GM18511 (cell line): Measurements from ENCODE around the gene AGXT.

Experiments used
- ATAC-seq: cut with Tn5 transposase; IDR thresholded peaks from one replicate; pipeline ENCODE4 v1.9.1; 2021; ENCODE audit warnings: mild to moderate bottlenecking, moderate library complexity; ENCODE audit not compliant: unreplicated experiment

Gene AGXT

GRCh38 chr2:240884221-240884620 lies 15.6 kb downstream of the AGXT start:
- ATAC-seq = no peak

GRCh38 chr2:240884745-240885144 lies 16.1 kb downstream of the AGXT start:
- no peak for ATAC-seq

- no peak for ATAC-seq
Observed at GRCh38 chr2:240885566-240885965, 16.9 kb downstream of the AGXT start.

GRCh38 chr2:240886023-240886565 lies 17.5 kb downstream of the AGXT start:
- ATAC-seq = no peak

GRCh38 chr2:240886678-240887609 lies 18.3 kb downstream of the AGXT start:
- ATAC-seq = no peak

- no peak for ATAC-seq
Observed at GRCh38 chr2:240887631-240888030, 19.0 kb downstream of the AGXT start.

- ATAC-seq = no peak
Observed at GRCh38 chr2:240888130-240888889, 19.7 kb downstream of the AGXT start.

- no peak for ATAC-seq
Observed at GRCh38 chr2:240888890-240889573, 20.4 kb downstream of the AGXT start.

GRCh38 chr2:240889601-240890560 lies 21.3 kb downstream of the AGXT start:
- no peak for ATAC-seq

- ATAC-seq = no peak
Observed at GRCh38 chr2:240890691-240891090, 22.1 kb downstream of the AGXT start.

GRCh38 chr2:240891492-240892340 lies 23.1 kb downstream of the AGXT start:
- ATAC-seq = no peak

- ATAC-seq = no peak
Observed at GRCh38 chr2:240892356-240892755, 23.7 kb downstream of the AGXT start.

GRCh38 chr2:240892925-240893324 lies 24.3 kb downstream of the AGXT start:
- no peak for ATAC-seq

GRCh38 chr2:240893363-240893844 lies 24.8 kb downstream of the AGXT start:
- no peak for ATAC-seq

GRCh38 chr2:240894006-240894405 lies 25.4 kb downstream of the AGXT start:
- no peak for ATAC-seq

GRCh38 chr2:240894836-240895558 lies 26.4 kb downstream of the AGXT start:
- ATAC-seq = no peak

GRCh38 chr2:240895656-240896388 lies 27.2 kb downstream of the AGXT start, which contains the start of gene MAB21L4:
MAB21L4 (minus strand) TSS chr2:240896156; CDS start chr2:240895997, 159 bp downstream.
- no peak for ATAC-seq
